22Rv1 (cell line): Measurements from ENCODE around the gene EFHD2.
"Not testable (repeated sequence)": the region's sequence is repeated elsewhere in the genome, so short reads cannot be mapped to it uniquely, and the experiment has no call there.

Experiments used
- H3K27ac ChIP-seq: fragments of 450-650 bp; 2 replicates; pipeline ENCODE4 v1.5.1; 2017
- ZFX ChIP-seq: fragments of 450-650 bp; IDR thresholded peaks from 2 replicates; pipeline ENCODE4 v1.6.1; 2017; ENCODE audit warnings: antibody characterized with exemption, borderline replicate concordance
- TF ChIP-seq, protein P1 (sequence below): fragments of 450-650 bp; IDR thresholded peaks from 2 replicates; pipeline ENCODE4 v1.5.1; 2017; ENCODE audit warnings: mild to moderate bottlenecking

Gene EFHD2

DNA sequence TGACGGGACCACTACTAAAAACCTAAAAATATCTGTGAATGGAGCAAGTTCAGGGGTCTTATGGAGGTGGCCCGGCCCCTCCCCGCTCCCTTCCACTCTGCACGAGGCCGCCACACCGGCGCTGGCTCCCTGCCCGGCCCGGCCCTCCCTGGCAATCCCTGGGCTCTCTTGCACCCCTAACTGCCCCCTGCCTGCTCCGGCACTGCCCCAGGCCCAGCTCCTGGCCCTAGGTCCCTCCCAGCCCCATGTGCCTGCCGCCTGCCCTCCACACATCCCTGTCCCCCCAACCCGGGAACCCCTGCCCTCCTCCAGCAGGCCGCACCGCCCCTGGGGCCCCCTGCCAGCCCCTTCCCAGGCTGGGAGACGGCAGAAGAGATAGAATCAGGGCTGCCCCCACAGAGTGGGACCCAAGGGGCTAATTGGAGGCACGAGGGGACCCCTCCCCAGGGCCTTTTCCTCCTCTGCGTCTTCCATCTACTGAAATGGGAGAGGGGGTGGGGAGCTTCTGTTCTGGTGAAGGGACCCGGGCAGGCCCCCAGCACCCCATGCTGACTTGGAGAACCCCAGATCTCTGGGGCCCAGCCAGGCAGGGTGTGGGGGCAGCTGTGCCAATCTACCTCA is 19.2 kb downstream of the EFHD2 start:
- TF ChIP-seq, protein P1, sequence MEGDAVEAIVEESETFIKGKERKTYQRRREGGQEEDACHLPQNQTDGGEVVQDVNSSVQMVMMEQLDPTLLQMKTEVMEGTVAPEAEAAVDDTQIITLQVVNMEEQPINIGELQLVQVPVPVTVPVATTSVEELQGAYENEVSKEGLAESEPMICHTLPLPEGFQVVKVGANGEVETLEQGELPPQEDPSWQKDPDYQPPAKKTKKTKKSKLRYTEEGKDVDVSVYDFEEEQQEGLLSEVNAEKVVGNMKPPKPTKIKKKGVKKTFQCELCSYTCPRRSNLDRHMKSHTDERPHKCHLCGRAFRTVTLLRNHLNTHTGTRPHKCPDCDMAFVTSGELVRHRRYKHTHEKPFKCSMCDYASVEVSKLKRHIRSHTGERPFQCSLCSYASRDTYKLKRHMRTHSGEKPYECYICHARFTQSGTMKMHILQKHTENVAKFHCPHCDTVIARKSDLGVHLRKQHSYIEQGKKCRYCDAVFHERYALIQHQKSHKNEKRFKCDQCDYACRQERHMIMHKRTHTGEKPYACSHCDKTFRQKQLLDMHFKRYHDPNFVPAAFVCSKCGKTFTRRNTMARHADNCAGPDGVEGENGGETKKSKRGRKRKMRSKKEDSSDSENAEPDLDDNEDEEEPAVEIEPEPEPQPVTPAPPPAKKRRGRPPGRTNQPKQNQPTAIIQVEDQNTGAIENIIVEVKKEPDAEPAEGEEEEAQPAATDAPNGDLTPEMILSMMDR, result no peak
- TF ChIP-seq ZFX, result no peak
- no peak overlapping the region for H3K27ac ChIP-seq

DNA sequence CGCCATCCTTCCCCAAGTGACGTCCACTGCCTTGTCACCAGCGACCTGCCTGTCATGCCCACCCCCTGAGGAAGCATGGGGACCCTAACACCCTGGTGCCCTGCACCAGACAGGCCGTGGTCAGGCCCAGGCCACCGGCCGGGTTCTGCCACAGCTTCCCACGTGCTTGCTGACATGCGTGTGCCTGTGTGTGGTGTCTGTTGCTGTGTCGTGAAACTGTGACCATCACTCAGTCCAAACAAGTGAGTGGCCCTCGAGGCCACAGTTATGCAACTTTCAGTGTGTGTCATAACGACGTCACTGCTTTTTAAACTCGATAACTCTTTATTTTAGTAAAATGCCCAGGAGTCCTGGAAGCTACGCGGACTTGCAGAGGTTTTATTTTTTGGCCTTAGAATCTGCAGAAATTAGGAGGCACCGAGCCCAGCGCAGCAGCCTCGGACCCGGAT is 20.0 kb downstream of the EFHD2 start:
- TF ChIP-seq, protein P1, result no peak
- no peak for TF ChIP-seq ZFX
- H3K27ac ChIP-seq, result no peak overlapping the region

DNA sequence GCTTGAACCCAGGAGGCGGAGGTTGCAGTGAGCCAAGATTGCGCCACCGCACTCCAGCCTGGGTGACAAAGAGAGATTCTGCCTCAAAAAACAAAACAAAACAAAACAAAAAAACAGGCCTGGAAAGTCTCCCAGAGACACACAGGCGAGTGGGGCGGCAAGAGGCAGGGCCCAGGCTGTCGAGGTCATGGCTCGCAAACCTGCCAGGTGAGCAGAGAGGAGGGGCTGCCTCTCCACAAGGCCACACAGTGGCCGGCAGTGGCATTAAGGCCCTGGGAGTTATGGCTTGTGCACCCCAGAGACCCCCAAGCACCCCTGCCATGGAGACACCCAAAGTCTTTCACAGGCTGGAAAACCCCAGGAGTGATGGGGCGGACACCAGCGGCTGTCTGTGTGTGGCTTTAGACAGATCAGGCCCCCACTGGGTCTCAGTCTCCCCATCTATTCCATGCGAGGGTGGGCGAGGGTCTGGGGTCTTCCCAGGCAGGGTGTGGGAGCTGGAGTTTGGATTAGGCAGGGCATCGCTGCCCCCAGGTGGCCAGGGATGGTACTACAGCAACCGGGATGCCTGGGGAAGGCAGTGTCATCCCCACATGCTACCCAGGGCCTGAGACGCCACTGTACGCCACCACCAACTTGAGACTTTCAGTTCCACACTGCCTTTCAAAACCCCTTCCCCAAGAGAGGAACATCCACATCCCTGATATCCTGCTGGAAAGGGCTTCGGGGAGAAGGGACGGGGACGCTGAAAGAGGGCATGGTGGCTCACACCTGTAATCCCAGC is 21.3 kb downstream of the EFHD2 start:
- TF ChIP-seq, protein P1, result peak; percentile 92
- TF ChIP-seq ZFX, result no peak
- no peak overlapping the region for H3K27ac ChIP-seq

DNA sequence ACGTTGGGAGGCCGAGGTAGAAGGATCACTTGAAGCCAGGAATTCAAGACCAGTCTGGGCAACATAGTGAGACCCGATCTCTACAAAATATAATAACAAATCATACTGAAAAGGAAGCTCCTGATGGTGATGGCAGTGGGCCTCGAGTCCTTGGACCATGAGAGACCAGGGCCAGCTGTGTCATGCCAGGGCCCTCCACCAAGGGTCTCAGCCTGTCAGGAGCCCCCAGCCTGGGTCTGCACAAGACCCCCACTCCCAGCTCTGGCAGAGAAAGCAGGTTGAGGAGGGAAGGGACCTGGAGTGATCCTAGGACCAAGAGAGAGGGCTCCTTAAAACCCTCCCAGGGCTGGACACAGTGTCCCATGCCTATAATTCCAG is 21.9 kb downstream of the EFHD2 start:
- H3K27ac ChIP-seq, result no peak overlapping the region

DNA sequence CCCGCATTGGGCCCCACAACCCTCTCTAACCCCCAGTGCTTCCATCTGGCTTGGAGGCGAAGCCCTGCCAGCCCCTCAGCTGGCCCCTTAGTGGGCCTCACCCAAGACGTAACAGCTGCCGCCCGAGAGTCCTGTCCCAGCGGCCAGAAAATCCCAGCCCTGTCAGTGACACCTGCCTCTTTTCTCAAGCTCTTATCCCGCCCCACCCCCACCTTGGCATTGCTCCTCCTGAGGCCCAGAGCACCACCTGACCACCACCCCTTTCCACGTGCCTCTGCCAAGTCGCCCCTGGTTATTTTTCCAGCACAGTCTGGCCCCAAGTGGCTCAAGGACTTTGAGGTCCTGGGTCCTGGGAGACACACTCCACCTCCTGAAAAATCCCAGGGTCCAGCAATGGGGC is 22.6 kb downstream of the EFHD2 start:
- H3K27ac ChIP-seq, result no peak overlapping the region
- TF ChIP-seq, protein P1, result no peak
- no peak for TF ChIP-seq ZFX

More for the DNA sequence above, 21.9 kb downstream of the EFHD2 start:
- no peak for TF ChIP-seq ZFX
- TF ChIP-seq, protein P1, result no peak

DNA sequence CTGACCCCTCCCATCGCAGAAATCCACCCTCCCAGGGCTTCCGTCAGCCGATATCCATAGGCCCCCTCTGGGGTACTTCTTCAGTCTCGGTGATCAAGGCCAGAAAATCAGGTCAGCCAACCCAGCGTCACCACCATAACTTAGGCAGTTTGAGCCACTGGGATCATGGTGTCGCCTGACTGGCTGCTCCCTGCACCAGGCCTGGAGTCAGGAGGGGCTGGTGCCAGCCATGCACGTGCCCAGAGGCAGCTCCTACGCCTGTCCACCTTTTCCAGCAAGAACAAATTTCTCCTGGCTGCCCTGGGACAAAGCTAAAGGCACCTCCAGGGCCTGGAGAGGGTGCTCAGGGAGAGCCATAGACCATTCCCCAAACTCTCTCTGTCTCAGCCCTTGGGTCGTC is 23.8 kb downstream of the EFHD2 start:
- TF ChIP-seq, protein P1, result no peak
- TF ChIP-seq ZFX, result no peak
- no peak overlapping the region for H3K27ac ChIP-seq

DNA sequence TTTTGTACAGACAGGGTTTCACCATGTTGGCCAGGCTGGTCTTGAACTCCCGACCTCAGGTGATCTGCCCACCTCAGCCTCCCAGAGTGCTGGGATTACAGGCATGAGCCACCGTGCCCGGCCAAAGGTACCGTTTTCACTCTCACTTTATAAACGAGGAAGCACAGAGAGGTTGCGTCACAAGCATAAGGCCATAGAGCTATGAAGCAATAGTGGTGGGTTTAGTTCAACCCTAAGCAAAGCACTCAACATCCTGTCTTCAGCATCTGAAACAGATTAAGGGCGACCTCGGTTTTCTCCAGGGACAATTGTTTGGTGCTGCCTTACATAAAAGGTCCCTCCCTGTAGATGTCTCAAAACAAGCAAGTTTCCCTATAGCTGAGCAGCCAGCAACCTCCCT is 25.1 kb downstream of the EFHD2 start:
- not testable (repeated sequence) for H3K27ac ChIP-seq
